KG1 (cell line): ENCODE data around the gene UGT2A1.

Experiments used
- DNase-seq: peaks from one replicate; lab custom pipeline; 2025; lab: John Stamatoyannopoulos, UW

UGT2A1 gene

GRCh38 chr4:69589884-69590283 is 63.2 kb downstream of the UGT2A1 start:
- no peak for DNase-seq

GRCh38 chr4:69584135-69584534 is 68.9 kb downstream of the UGT2A1 start:
- DNase-seq: no peak

GRCh38 chr4:69583543-69583942 is 69.5 kb downstream of the UGT2A1 start:
- DNase-seq: no peak

- no peak for DNase-seq
Observed at GRCh38 chr4:69577245-69577644, 75.8 kb downstream of the UGT2A1 start.

GRCh38 chr4:69576251-69576877 is 76.7 kb downstream of the UGT2A1 start:
- DNase-seq: no peak

GRCh38 chr4:69568787-69569186 is 84.3 kb downstream of the UGT2A1 start:
- no peak for DNase-seq

- DNase-seq: no peak
Observed at GRCh38 chr4:69563424-69563823, 89.6 kb downstream of the UGT2A1 start.

- DNase-seq: no peak
Observed at GRCh38 chr4:69549651-69550050, 103.4 kb downstream of the UGT2A1 start.

GRCh38 chr4:69546134-69546765 is 106.8 kb downstream of the UGT2A1 start:
- no peak for DNase-seq
